H1 (cell line): ENCODE data around the gene ZFP36L2. TPM values are rescaled to one million over a fixed set of nuclear protein-coding genes. Genes with fewer than 3 reads are reported as not detected.

Experiments used
- CTCF ChIA-PET: fragments of 300-600 bp; sonication (Branson Sonifier 250); formaldehyde crosslinking; loops from one replicate; lab custom pipeline; 2021; ENCODE audit not compliant: partially characterized antibody; lab: Charles Lee
- POLR2A ChIA-PET: fragments of 300-600 bp; sonication (Branson Sonifier 250); formaldehyde crosslinking; loops from one replicate; lab custom pipeline; 2021; ENCODE audit warnings: inconsistent platforms; ENCODE audit not compliant: partially characterized antibody; lab: Charles Lee
- DNase-seq, 2 experiments: peaks; one replicate each; pipeline versions ENCODE4 v3.0.0 to v3.0.0-alpha.2; 2010 to 2022; ENCODE audit warnings: low spot score in 2 of 2, low read depth in 1 of 2, mixed read lengths in 1 of 2
- FAIRE-seq: peaks from 2 replicates; lab custom pipeline; 2011; peaks lifted over from hg19 to GRCh38; lab: Jason Lieb, UNC
- H2AFZ ChIP-seq: 2 replicates; pipeline ENCODE4 v1.8.1; 2012; ENCODE audit warnings: low read length, inconsistent platforms
- H2AK5ac ChIP-seq: 2 replicates; pipeline ENCODE4 v1.6.1; 2013; ENCODE audit warnings: low read depth, low read length
- H2BK120ac ChIP-seq: replicated peaks from 2 replicates; pipeline ENCODE3; 2013; ENCODE audit warnings: low read depth, low read length, inconsistent platforms
- H2BK12ac ChIP-seq: 2 replicates; pipeline ENCODE4 v1.6.1; 2013; ENCODE audit warnings: low read depth, low read length
- H2BK15ac ChIP-seq: 2 replicates; pipeline ENCODE4 v1.6.1; 2013; ENCODE audit warnings: low read length
- H2BK20ac ChIP-seq: 2 replicates; pipeline ENCODE4 v1.6.1; 2013; ENCODE audit warnings: low read length
- H2BK5ac ChIP-seq: 2 replicates; pipeline ENCODE4 v1.6.1; 2013; ENCODE audit warnings: low read depth, low read length
- H3K14ac ChIP-seq: 2 replicates; pipeline ENCODE4 v1.6.1; 2013; ENCODE audit warnings: inconsistent platforms; ENCODE audit not compliant: insufficient read length
- H3K18ac ChIP-seq: 2 replicates; pipeline ENCODE4 v1.6.1; 2013; ENCODE audit warnings: low read length; ENCODE audit errors: extremely low read depth
- H3K23ac ChIP-seq: 2 replicates; pipeline ENCODE4 v1.6.1; 2013; ENCODE audit warnings: inconsistent platforms; ENCODE audit not compliant: insufficient read length
- H3K23me2 ChIP-seq: 2 replicates; pipeline ENCODE4 v1.6.1; 2013; ENCODE audit warnings: low read depth, low read length
- H3K27ac ChIP-seq: 2 replicates; pipeline ENCODE4 v1.6.1; 2011; ENCODE audit warnings: low read depth, low read length, inconsistent platforms
- H3K27me3 ChIP-seq, 4 experiments: replicated peaks in 1 of 4; 1 replicate in 1 of 4; 2 replicates in 3 of 4; pipeline versions ENCODE4 v1.6.1 to v1.8.1; 2011 to 2013; ENCODE audit warnings: low read length in 3 of 4, mild to moderate bottlenecking in 3 of 4, inconsistent platforms in 2 of 4, mixed read lengths in 2 of 4, moderate library complexity in 1 of 4; ENCODE audit not compliant: control insufficient read depth in 3 of 4, insufficient read depth in 3 of 4; ENCODE audit errors: extremely low read depth in 1 of 4
- H3K36me3 ChIP-seq, 4 experiments: 2 replicates each; pipeline versions ENCODE4 v1.6.1 to v1.8.1; 2011 to 2013; ENCODE audit warnings: mild to moderate bottlenecking in 4 of 4, low read length in 3 of 4, moderate library complexity in 2 of 4, control low read depth in 1 of 4, inconsistent platforms in 1 of 4; ENCODE audit not compliant: insufficient read depth in 4 of 4, control insufficient read depth in 2 of 4
- H3K4ac ChIP-seq: replicated peaks from 2 replicates; pipeline ENCODE3; 2013; ENCODE audit warnings: low read length, low read depth, mixed read lengths, inconsistent platforms; ENCODE audit not compliant: insufficient read length
- H3K4me1 ChIP-seq, 4 experiments: replicated peaks in 1 of 4; 1 replicate in 1 of 4; 2 replicates in 3 of 4; pipeline versions ENCODE4 v1.6.1 to v1.8.1; 2011 to 2013; ENCODE audit warnings: low read length in 3 of 4, inconsistent platforms in 2 of 4, mixed read lengths in 1 of 4; ENCODE audit not compliant: insufficient read depth in 4 of 4, control insufficient read depth in 3 of 4
- H3K4me2 ChIP-seq, 2 experiments: 2 replicates each; pipeline versions ENCODE4 v1.6.1 to v1.8.1; 2011 to 2013; ENCODE audit warnings: low read depth in 2 of 2, low read length in 2 of 2, control low read depth in 1 of 2, inconsistent platforms in 1 of 2, mild to moderate bottlenecking in 1 of 2; ENCODE audit not compliant: insufficient read depth in 1 of 2
- H3K4me3 ChIP-seq, 4 experiments: fragments of 200-600, 300-600 bp in 1 of 4; sonication (generic), shearing (Covaris generic), sonication (Bioruptor Twin) in 1 of 4; 2 replicates each; pipeline versions ENCODE4 v1.5.1 to v1.8.1; 2011 to 2016; ENCODE audit warnings: low read length in 4 of 4, low read depth in 3 of 4, control low read depth in 2 of 4, inconsistent platforms in 2 of 4, mild to moderate bottlenecking in 2 of 4, mixed read lengths in 1 of 4, moderate library complexity in 1 of 4; ENCODE audit not compliant: insufficient read depth in 2 of 4; ENCODE audit errors: extremely low read depth in 1 of 4
- H3K56ac ChIP-seq: replicated peaks from 2 replicates; pipeline ENCODE3; 2013; ENCODE audit warnings: low read depth, mild to moderate bottlenecking, mixed read lengths, low read length, inconsistent platforms; ENCODE audit not compliant: insufficient read length
- H3K79me1 ChIP-seq: 2 replicates; pipeline ENCODE4 v1.6.1; 2013; ENCODE audit warnings: low read depth, low read length, control low read depth
- H3K79me2 ChIP-seq, 2 experiments: 2 replicates each; pipeline versions ENCODE4 v1.6.1 to v1.8.1; 2012 to 2013; ENCODE audit warnings: low read length in 2 of 2, mild to moderate bottlenecking in 2 of 2, inconsistent platforms in 1 of 2; ENCODE audit not compliant: insufficient read depth in 2 of 2, control insufficient read depth in 1 of 2
- H3K9ac ChIP-seq, 4 experiments: replicated peaks in 1 of 4; 1 replicate in 1 of 4; 2 replicates in 3 of 4; pipeline versions ENCODE4 v1.6.1 to v1.8.1; 2011 to 2013; ENCODE audit warnings: low read depth in 3 of 4, low read length in 3 of 4, control low read depth in 2 of 4, mild to moderate bottlenecking in 2 of 4, moderate library complexity in 2 of 4, inconsistent platforms in 1 of 4; ENCODE audit errors: extremely low read depth in 1 of 4
- H3K9me3 ChIP-seq, 2 experiments: 2 replicates each; pipeline versions ENCODE4 v1.6.1 to v1.8.1; 2012 to 2013; ENCODE audit warnings: mild to moderate bottlenecking in 2 of 2, moderate library complexity in 2 of 2, control low read depth in 1 of 2, inconsistent platforms in 1 of 2, low read depth in 1 of 2, low read length in 1 of 2, mixed read lengths in 1 of 2; ENCODE audit not compliant: insufficient read depth in 2 of 2
- H4K20me1 ChIP-seq, 2 experiments: replicated peaks in 1 of 2; 2 replicates each; pipeline versions ENCODE3 to v1.8.1; 2011 to 2013; ENCODE audit warnings: inconsistent platforms in 2 of 2, low read length in 2 of 2, mild to moderate bottlenecking in 1 of 2; ENCODE audit not compliant: insufficient read depth in 2 of 2, control insufficient read depth in 1 of 2
- H4K5ac ChIP-seq: 2 replicates; pipeline ENCODE4 v1.6.1; 2013; ENCODE audit warnings: low read length, low read depth, mixed read lengths, inconsistent platforms; ENCODE audit not compliant: insufficient read length
- H4K8ac ChIP-seq: 2 replicates; pipeline ENCODE4 v1.8.0; 2013; ENCODE audit warnings: mild to moderate bottlenecking, moderate library complexity, low read length, inconsistent platforms; ENCODE audit not compliant: insufficient read depth; ENCODE audit errors: extremely low read depth
- H4K91ac ChIP-seq: replicated peaks from 2 replicates; pipeline ENCODE3; 2013; ENCODE audit warnings: low read length, mixed read lengths, inconsistent platforms; ENCODE audit not compliant: insufficient read length
- BCL11A ChIP-seq, 2 experiments: IDR thresholded peaks; one replicate each; pipeline ENCODE4 v1.6.1; 2011; ENCODE audit warnings: low read depth in 2 of 2, low read length in 2 of 2, mild to moderate bottlenecking in 2 of 2
- CBX8 ChIP-seq: fragments of 300-800, 300-1000 bp; sonication (generic); IDR thresholded peaks from 2 replicates; pipeline ENCODE4 v1.7.1; 2016; ENCODE audit warnings: low read depth, low read length, borderline replicate concordance
- CHD1 ChIP-seq: IDR thresholded peaks from 2 replicates; pipeline ENCODE4 v1.6.1; 2012; ENCODE audit warnings: low read depth, low read length, improper control_type of control experiment
- CREB1 ChIP-seq: IDR thresholded peaks from 2 replicates; pipeline ENCODE4 v1.6.1; 2012; ENCODE audit warnings: inconsistent platforms
- EZH2 ChIP-seq: fragments of 200-600 bp; sonication (generic); IDR thresholded peaks from 2 replicates; pipeline ENCODE4 v1.7.1; 2012; ENCODE audit warnings: low read depth, mild to moderate bottlenecking, moderate library complexity, low read length, inconsistent platforms; ENCODE audit not compliant: severe bottlenecking
- JUND ChIP-seq: IDR thresholded peaks from 2 replicates; pipeline ENCODE4 v1.6.1; 2011; ENCODE audit warnings: mild to moderate bottlenecking, improper control_type of control experiment, low read length
- KDM1A ChIP-seq: fragments of 200-600, 300-600 bp; sonication (generic); IDR thresholded peaks from 2 replicates; pipeline ENCODE4 v1.7.1; 2016; ENCODE audit warnings: mild to moderate bottlenecking, low read length, borderline replicate concordance
- POLR2A ChIP-seq, 2 experiments: IDR thresholded peaks; 1 replicate in 1 of 2; 2 replicates in 1 of 2; pipeline ENCODE4 v1.6.1; 2011; ENCODE audit warnings: low read depth in 2 of 2, low read length in 2 of 2, mild to moderate bottlenecking in 2 of 2; ENCODE audit errors: control extremely low read depth in 1 of 2
- POLR2AphosphoS5 ChIP-seq: IDR thresholded peaks from 2 replicates; pipeline ENCODE4 v1.6.1; 2011; ENCODE audit warnings: low read depth, low read length
- RFX5 ChIP-seq: IDR thresholded peaks from 2 replicates; pipeline ENCODE4 v1.6.1; 2011; ENCODE audit warnings: low read depth, low read length, improper control_type of control experiment, borderline replicate concordance
- RNF2 ChIP-seq: fragments of 200-900, 300-1000 bp; sonication (generic); IDR thresholded peaks from 2 replicates; pipeline ENCODE4 v1.7.1; 2016; ENCODE audit warnings: borderline replicate concordance, low read depth, mild to moderate bottlenecking, antibody characterized with exemption, low read length; ENCODE audit not compliant: poor library complexity, severe bottlenecking; ENCODE audit errors: missing control alignments
- SUZ12 ChIP-seq: fragments of 200-600 bp; sonication (generic); IDR thresholded peaks from 2 replicates; pipeline ENCODE4 v1.6.1; 2012; ENCODE audit warnings: mild to moderate bottlenecking, inconsistent platforms, low read length, moderate library complexity, mixed read lengths
- polyA plus RNA-seq, 7 experiments: library from polyadenylated mRNA; depleted of rRNA in 3 of 7; stranded (reverse) in 5 of 7; unstranded in 2 of 7; fragments of >200 nt in 5 of 7; fragments of 200-250 nt in 2 of 7; gene quantifications; 1 replicate in 5 of 7; 2 replicates in 1 of 7; 4 replicates in 1 of 7; pipeline versions ENCODE4 v1.2.1 to v1.2.3, GENCODE V29; 2011 to 2013; ENCODE audit warnings: missing spikeins in 2 of 7, mixed read lengths in 2 of 7
- total RNA-seq: library from RNA; stranded (reverse); fragmentation: NEBNext Ultra II Directional; extraction: Animal tissue kit (Norgen Biotek cat#: 25700); gene quantifications from 2 replicates; pipeline ENCODE4 v1.2.1, GENCODE V29; 2021

Gene ZFP36L2
- total and polyA plus RNA-seq, 2 of the 8 experiments (the other 6 are each of a cell fraction or from before 2014, with no cell fraction given) = 13.4 to 102 TPM

DNA sequence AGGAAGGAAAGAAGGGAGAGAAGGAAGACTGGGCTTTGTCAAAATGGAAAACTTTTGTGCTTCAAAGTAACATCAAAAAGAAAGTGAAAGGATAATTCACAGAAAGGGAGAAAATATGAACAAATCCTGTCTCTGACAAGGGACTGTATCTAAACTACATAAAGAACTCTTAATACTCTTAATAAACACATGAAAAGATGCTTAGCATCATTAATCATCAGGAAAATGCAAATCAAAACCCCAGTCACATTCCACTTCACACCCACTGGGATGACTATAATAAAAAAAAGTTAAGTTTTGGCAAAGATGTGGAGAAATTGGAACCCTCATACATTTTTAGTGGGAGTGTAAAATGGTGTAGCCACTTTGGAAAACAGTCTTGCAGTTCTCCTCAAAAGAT is 11.8 kb upstream of the ZFP36L2 start:
- Histone ChIP-seq H3K79me2 (no peaks in the 10 kb centered on the region), H2AK5ac (no peak overlapping the region), H3K4me2 (no peak overlapping the region), H4K8ac (no peak overlapping the region), H3K9me3 (no peaks in the 10 kb centered on the region), H3K18ac (no peak overlapping the region), H3K27ac (no peak overlapping the region), H4K5ac (no peak overlapping the region), H2BK15ac (no peak overlapping the region), H3K4me3 (no peak overlapping the region), H2BK20ac (no peak overlapping the region), H3K79me1 (no peaks in the 10 kb centered on the region; the same call in 1 of the 2 replicates), H3K23me2 (no peaks in the 10 kb centered on the region), H3K14ac (no peak overlapping the region), H3K56ac (no peak overlapping the region), H3K4ac (no peak overlapping the region), H2AFZ (no peak overlapping the region), H2BK5ac (no peak overlapping the region), H3K9ac (no peak overlapping the region), H2BK120ac (no peak overlapping the region), H3K4me1 (no peaks in the 10 kb centered on the region; a peak in 1 of 7 replicates), H3K27me3 (no peaks in the 10 kb centered on the region), H4K20me1 (peaks cover 0 to under 1% of the 10 kb centered on the region in 2 experiments), H4K91ac (no peak overlapping the region), H3K36me3 (no peaks in the 10 kb centered on the region), H2BK12ac (no peak overlapping the region), H3K23ac (no peak overlapping the region)
- FAIRE-seq (no peak), DNase-seq (no peak)
- TF ChIP-seq RNF2 (no peak), CHD1 (no peak), CREB1 (no peak), CBX8 (no peak), EZH2 (no peak), KDM1A (no peak), POLR2A (IDR thresholded peaks at IDR 0.05; ENCODE audit: control extremely low read depth in 1 of 2, low read depth in 2 of 2, low read length in 2 of 2) (no peak), SUZ12 (no peak), JUND (no peak), BCL11A (IDR thresholded peaks at IDR 0.05; ENCODE audit: low read depth in 2 of 2, low read length in 2 of 2) (no peak), POLR2AphosphoS5 (no peak), RFX5 (no peak)
- ChIA-PET CTCF (interaction anchor here (1.0 to 1.2 kb wide), 2 partner anchors 9 to 68 kb away, joined by 3 to 8 read pairs; no protein-coding TSS in a partner anchor), POLR2A (no interaction called here)
